EL (cell line): ENCODE results near the gene SLC49A3.
"Not testable (repeated sequence)": the region's sequence is repeated elsewhere in the genome, so short reads cannot be mapped to it uniquely, and the experiment has no call there.

Experiments
- DNase-seq: peaks from one replicate; pipeline ENCODE4 v3.0.0-alpha.2; 2016

The SLC49A3 gene

GRCh38 chr4:700587-701264 is 11.8 kb upstream of the SLC49A3 start:
- DNase-seq: no peak

- no peak for DNase-seq
Observed at GRCh38 chr4:699816-700580, 11.0 kb upstream of the SLC49A3 start.

- DNase-seq: not testable (repeated sequence)
Observed at GRCh38 chr4:694341-694940, 5.5 kb upstream of the SLC49A3 start.

GRCh38 chr4:692771-693554 is 4.0 kb upstream of the SLC49A3 start:
- DNase-seq: no peak

GRCh38 chr4:689723-690122 is 772 bp upstream of the SLC49A3 start:
- no peak for DNase-seq

- no peak for DNase-seq
Observed at GRCh38 chr4:687971-688853, 739 bp downstream of the SLC49A3 start.

GRCh38 chr4:687048-687970 is 1.6 kb downstream of the SLC49A3 start:
- peak; percentile 91 for DNase-seq

- no peak for DNase-seq
Observed at GRCh38 chr4:686413-687040, 2.4 kb downstream of the SLC49A3 start.

- no peak for DNase-seq
Observed at GRCh38 chr4:685679-686412, 3.1 kb downstream of the SLC49A3 start.

GRCh38 chr4:684623-685327 is 4.2 kb downstream of the SLC49A3 start:
- DNase-seq: no peak

- peak; percentile 47 for DNase-seq
Observed at GRCh38 chr4:683982-684622, 4.8 kb downstream of the SLC49A3 start.

GRCh38 chr4:683247-683897 is 5.6 kb downstream of the SLC49A3 start:
- DNase-seq: no peak

GRCh38 chr4:682490-683172 is 6.3 kb downstream of the SLC49A3 start:
- DNase-seq: no peak

GRCh38 chr4:681736-682451 is 7.1 kb downstream of the SLC49A3 start:
- no peak for DNase-seq

- DNase-seq: peak; percentile 50
Observed at GRCh38 chr4:680928-681645, 7.9 kb downstream of the SLC49A3 start.

GRCh38 chr4:680551-680927 is 8.4 kb downstream of the SLC49A3 start:
- DNase-seq: peak; percentile 38
